ENCODE data around the gene EPN2. TPM values are rescaled to one million over a fixed set of nuclear protein-coding genes. Genes with fewer than 3 reads are reported as not detected.

The EPN2 gene
- total RNA-seq, 6 donors from 2014 or later = 26.3 to 64.5 (median 47.9) TPM

DNA sequence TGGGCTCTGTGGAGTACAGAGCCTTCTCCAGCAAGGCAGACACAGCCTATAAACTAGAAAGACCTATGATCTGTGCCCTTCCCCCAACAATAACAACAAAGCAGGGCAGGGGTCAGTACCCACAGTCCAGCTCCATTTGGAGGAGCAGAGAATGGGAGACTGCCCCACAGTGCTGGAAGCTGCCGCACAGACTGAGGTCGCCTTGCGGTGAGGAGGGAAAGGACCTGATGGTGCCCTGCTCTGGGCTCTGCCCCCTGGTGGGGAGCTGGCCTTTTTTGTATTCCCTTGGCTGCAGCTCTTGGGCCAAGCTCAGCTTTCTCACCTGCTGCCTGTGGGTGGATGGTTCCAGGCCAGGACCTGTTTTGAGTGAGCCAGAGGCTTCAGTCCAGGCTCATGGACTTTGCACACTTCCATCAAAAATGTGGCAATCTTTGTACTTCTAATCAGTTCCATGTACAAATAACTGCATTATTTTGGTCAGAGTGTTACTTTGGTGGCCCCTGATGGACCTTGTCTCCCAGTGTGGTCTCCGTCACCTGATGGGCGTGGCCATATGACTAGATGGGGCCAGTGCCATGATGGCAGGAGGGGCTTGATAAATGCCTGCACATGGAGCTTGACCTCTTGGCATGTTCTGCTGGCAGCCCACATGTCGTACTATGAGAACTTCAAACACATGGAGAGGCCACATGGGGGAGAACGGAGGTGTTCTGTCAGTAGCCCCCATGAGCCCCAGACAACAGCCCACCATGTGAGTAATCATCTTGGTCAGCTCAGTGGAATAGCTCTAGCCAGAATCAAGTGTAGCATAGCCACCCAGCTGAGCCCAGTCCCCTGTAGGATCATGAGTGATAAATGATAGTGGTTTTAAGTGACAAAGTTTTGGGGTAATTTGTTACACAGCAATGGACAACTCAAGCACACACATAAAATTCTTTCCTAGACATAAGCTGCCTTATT is 101.1 kb downstream of the EPN2 start:
- no peak overlapping the region for H3K4me3 ChIP-seq
- peak overlapping the region in 2 of 4 donors; percentile 32 to 41 for H3K27ac ChIP-seq
- peaks cover 0 to 8% (median 3%) of the 10 kb centered on the region in 4 donors for H3K36me3 ChIP-seq
- 45 to 65% methylated on average over 4 to 7 of the region's 7 CpGs for WGBS, 2 donors
- no peaks in the 10 kb centered on the region for H3K27me3 ChIP-seq
- ATAC-seq (ENCODE audit: low FRiP score in 2 of 2) (peak; percentile 70 to 80), DNase-seq (peak in 1 of 2 donors; percentile 69)
- no peak for TF ChIP-seq POLR2A (IDR thresholded peaks at IDR 0.05)
- TF ChIP-seq, protein P1, sequence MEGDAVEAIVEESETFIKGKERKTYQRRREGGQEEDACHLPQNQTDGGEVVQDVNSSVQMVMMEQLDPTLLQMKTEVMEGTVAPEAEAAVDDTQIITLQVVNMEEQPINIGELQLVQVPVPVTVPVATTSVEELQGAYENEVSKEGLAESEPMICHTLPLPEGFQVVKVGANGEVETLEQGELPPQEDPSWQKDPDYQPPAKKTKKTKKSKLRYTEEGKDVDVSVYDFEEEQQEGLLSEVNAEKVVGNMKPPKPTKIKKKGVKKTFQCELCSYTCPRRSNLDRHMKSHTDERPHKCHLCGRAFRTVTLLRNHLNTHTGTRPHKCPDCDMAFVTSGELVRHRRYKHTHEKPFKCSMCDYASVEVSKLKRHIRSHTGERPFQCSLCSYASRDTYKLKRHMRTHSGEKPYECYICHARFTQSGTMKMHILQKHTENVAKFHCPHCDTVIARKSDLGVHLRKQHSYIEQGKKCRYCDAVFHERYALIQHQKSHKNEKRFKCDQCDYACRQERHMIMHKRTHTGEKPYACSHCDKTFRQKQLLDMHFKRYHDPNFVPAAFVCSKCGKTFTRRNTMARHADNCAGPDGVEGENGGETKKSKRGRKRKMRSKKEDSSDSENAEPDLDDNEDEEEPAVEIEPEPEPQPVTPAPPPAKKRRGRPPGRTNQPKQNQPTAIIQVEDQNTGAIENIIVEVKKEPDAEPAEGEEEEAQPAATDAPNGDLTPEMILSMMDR (IDR thresholded peaks at IDR 0.05) = peak; percentile 69 to 93 (median 84)
- no peaks in the 10 kb centered on the region for H3K9me3 ChIP-seq
- H3K4me1 ChIP-seq = peaks cover 7 to 18% (median 11%) of the 10 kb centered on the region in 4 donors

DNA sequence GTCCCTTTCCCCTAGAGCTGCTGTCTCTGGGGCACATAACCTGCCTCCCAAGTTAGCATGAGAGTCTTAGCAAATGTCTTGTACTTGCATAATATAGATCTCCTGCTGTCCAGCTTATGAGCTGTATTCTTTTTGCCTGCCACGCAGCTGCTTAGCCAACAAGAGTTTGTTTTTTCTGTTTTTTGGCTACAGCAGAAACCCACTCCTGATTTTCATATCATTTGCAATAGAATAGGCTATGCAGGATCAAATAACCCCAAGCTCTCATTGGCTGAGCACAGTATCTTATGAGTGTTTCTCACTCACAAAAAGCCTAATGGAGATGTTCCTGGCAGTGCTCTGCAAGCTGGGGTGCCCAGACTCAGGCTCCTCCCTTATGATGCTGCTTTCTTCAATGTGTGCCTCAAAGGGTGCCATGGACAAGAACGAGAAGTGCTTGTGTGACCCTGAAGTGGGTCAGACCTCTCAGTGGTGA is 102.2 kb downstream of the EPN2 start:
- Histone ChIP-seq H3K27me3 (no peaks in the 10 kb centered on the region), H3K4me3 (no peak overlapping the region), H3K36me3 (no peaks in the 10 kb centered on the region), H3K9me3 (no peaks in the 10 kb centered on the region), H3K4me1 (peaks cover 11 to 20% (median 11%) of the 10 kb centered on the region in 4 donors), H3K27ac (no peak overlapping the region)
- TF ChIP-seq POLR2AphosphoS5 (IDR thresholded peaks at IDR 0.05) (no peak), EP300 (IDR thresholded peaks at IDR 0.05) (no peak), POLR2A (IDR thresholded peaks at IDR 0.05) (no peak)
- TF ChIP-seq, protein P1 (IDR thresholded peaks at IDR 0.05) = no peak
- ATAC-seq (ENCODE audit: low FRiP score in 2 of 2) (no peak), DNase-seq (peak in 1 of 2 donors; percentile 6)
- WGBS, 2 donors = 76 to 79% methylated on average over 2 of the region's 2 CpGs

DNA sequence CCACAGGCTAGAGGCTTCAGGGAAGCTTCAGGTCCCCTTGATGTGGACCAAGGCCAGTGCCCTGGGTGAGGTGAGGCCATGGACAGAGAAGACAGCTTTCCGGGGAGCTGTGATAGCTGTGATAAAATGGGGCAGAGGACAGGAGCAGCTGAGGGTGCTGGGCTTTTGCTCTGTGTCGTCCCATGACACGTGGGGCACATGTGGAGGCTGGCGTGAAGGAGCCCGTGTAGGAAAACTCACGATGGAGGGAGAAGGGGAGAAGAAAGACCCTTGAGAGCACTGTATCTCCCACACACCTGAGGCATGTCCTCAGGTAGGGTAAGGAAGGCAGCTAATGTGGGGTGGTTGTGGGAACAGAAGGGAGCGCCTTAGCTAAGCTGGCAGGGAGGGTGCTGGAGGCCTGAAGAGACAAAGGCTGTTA is 104.1 kb downstream of the EPN2 start:
- DNase-seq (peak in 1 of 2 donors; percentile 18), ATAC-seq (ENCODE audit: low FRiP score in 2 of 2) (no peak)
- H3K27me3 ChIP-seq = no peaks in the 10 kb centered on the region
- no peaks in the 10 kb centered on the region for H3K36me3 ChIP-seq
- WGBS, 2 donors = 66 to 80% methylated on average over 7 of the region's 7 CpGs
- H3K4me1 ChIP-seq = peaks cover 11 to 23% (median 12%) of the 10 kb centered on the region in 4 donors
- H3K9me3 ChIP-seq = no peaks in the 10 kb centered on the region
- no peak overlapping the region for H3K27ac ChIP-seq
- no peak for TF ChIP-seq POLR2AphosphoS5 (IDR thresholded peaks at IDR 0.05)
- TF ChIP-seq, protein P1 (IDR thresholded peaks at IDR 0.05) = no peak
- no peak for TF ChIP-seq EP300 (IDR thresholded peaks at IDR 0.05)
- TF ChIP-seq POLR2A (IDR thresholded peaks at IDR 0.05) = no peak
- no peak overlapping the region for H3K4me3 ChIP-seq

DNA sequence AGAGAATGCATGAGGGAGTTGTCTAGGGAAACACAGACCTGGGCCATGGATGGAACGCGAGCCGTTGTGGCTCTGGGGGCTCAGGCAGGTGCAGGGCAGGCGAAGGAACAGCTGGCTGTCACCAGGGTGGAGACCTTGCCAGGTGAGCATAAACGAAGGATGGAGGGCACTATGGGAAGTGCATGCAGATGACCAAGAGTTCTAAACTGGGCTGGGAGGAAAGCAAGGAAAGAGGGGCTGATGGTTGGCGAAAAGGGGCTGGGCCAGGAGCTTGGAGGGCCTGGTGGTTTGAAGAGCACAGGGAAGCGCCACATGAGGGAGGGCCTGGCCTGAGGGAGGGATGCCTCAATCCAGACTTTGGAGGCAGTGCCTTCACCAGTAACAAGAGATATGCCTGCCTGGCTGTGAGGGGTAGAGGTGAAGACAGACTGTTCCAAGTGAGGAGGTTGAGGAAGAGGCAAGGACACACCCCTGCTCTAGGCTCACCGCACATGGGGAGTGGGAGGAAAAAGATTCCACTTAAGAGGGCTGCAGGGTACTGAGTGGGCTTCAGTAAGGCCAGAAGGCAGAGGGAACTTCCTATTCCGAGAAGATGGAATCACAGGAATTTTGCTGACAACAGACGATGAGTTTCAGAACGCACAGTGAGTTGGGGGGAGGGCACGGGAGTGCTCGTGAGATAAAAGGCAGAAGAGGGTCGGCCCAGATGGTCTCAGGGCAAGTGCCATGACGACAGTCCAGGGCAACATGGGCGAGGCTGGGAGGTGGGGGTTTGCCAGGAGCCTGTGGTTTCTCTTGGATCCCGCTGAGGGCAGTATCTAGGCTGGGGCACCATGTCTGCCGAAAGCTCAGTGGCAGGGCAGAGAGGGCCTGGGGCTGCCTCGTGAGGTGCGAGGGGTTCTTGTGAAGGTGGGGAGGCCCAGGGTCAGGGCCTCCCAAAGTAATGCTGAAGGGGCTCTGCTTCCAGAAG is 104.8 kb downstream of the EPN2 start:
- H3K4me1 ChIP-seq = peaks cover 11 to 19% (median 12%) of the 10 kb centered on the region in 4 donors
- peak in 1 of 2 donors; percentile 20 for DNase-seq
- 60 to 70% methylated on average over 20 of the region's 20 CpGs for WGBS, 2 donors

More for the DNA sequence above, 104.8 kb downstream of the EPN2 start:
- Histone ChIP-seq H3K9me3 (no peaks in the 10 kb centered on the region), H3K36me3 (no peaks in the 10 kb centered on the region), H3K4me3 (no peak overlapping the region), H3K27ac (no peak overlapping the region), H3K27me3 (no peaks in the 10 kb centered on the region)
- no peak for TF ChIP-seq POLR2AphosphoS5 (IDR thresholded peaks at IDR 0.05)
- TF ChIP-seq POLR2A (IDR thresholded peaks at IDR 0.05) = no peak
- TF ChIP-seq EP300 (IDR thresholded peaks at IDR 0.05) = no peak
- no peak for ATAC-seq (ENCODE audit: low FRiP score in 2 of 2)
